Panc1 (cell line): ENCODE data around the gene SMIM5. TPM values are rescaled to one million over a fixed set of nuclear protein-coding genes. Genes with fewer than 3 reads are reported as not detected.

Experiments
- ATAC-seq: fragments of 200-7000 bp; cut with Tn5 transposase; 2 replicates; pipeline ENCODE4 v1.9.1; 2020; ENCODE audit warnings: mild to moderate bottlenecking, moderate library complexity
- BruUV-seq: library from RNA; stranded (reverse); fragments of 400-500 nt; replicated peaks from 2 replicates; lab custom pipeline; 2021; lab: Mats Ljungman, UMichigan
- CTCF ChIA-PET: fragments of 300-600 bp; sonication (Branson Sonifier 250); formaldehyde crosslinking; loops from one replicate; lab custom pipeline; 2022; ENCODE audit warnings: antibody characterized with exemption; lab: Charles Lee
- POLR2A ChIA-PET: fragments of 300-600 bp; sonication (Branson Sonifier 250); formaldehyde crosslinking; loops from one replicate; lab custom pipeline; 2022; ENCODE audit warnings: antibody characterized with exemption; lab: Charles Lee
- DNase-seq: peaks from one replicate; pipeline ENCODE4 v3.0.0-alpha.2; 2010; ENCODE audit warnings: low read depth, low spot score
- H3K27ac ChIP-seq: 2 replicates; pipeline ENCODE4 v1.5.1; 2011; ENCODE audit warnings: mild to moderate bottlenecking, low read length, inconsistent platforms
- H3K27me3 ChIP-seq: fragments of 200-500 bp; sonication (Bioruptor generic); 2 replicates; pipeline ENCODE4 v1.6.0; 2014; ENCODE audit warnings: low read length, inconsistent platforms; ENCODE audit not compliant: control insufficient read depth, insufficient read depth
- H3K36me3 ChIP-seq: fragments of 200-500 bp; sonication (Bioruptor generic); 2 replicates; pipeline ENCODE4 v1.5.1; 2014; ENCODE audit warnings: inconsistent platforms, mild to moderate bottlenecking, low read length, moderate library complexity; ENCODE audit not compliant: control insufficient read depth, insufficient read depth
- H3K4me1 ChIP-seq: 2 replicates; pipeline ENCODE4 v1.5.1; 2011; ENCODE audit warnings: inconsistent platforms, mild to moderate bottlenecking, low read length, moderate library complexity; ENCODE audit not compliant: control insufficient read depth, insufficient read depth
- H3K4me3 ChIP-seq, 2 experiments: 2 replicates each; pipeline ENCODE4 v1.5.1; 2011 to 2012; ENCODE audit warnings: low read depth in 2 of 2, low read length in 2 of 2, mild to moderate bottlenecking in 2 of 2, inconsistent platforms in 1 of 2, moderate library complexity in 1 of 2
- H3K9me3 ChIP-seq: fragments of 200-500 bp; sonication (Bioruptor generic); 2 replicates; pipeline ENCODE4 v1.5.1; 2014; ENCODE audit warnings: low read depth, mild to moderate bottlenecking, inconsistent platforms, low read length, moderate library complexity; ENCODE audit not compliant: control insufficient read depth, insufficient read depth
- CTCF ChIP-seq: fragments of 450-650 bp; IDR thresholded peaks from 2 replicates; pipeline ENCODE4 v1.5.1; 2017; ENCODE audit warnings: mild to moderate bottlenecking
- POLR2AphosphoS5 ChIP-seq: IDR thresholded peaks from 2 replicates; pipeline ENCODE4 v1.6.1; 2012; ENCODE audit warnings: mild to moderate bottlenecking, low read depth, low read length, moderate library complexity
- REST ChIP-seq, 2 experiments: IDR thresholded peaks; 2 replicates each; pipeline ENCODE4 v1.6.1; 2011 to 2012; ENCODE audit warnings: low read depth in 2 of 2, control low read depth in 1 of 2, low read length in 1 of 2, mild to moderate bottlenecking in 1 of 2, moderate library complexity in 1 of 2; ENCODE audit not compliant: insufficient read depth in 1 of 2
- SIN3A ChIP-seq: IDR thresholded peaks from 2 replicates; pipeline ENCODE4 v1.6.1; 2012; ENCODE audit warnings: low read depth, mild to moderate bottlenecking, low read length, moderate library complexity, borderline replicate concordance; ENCODE audit not compliant: insufficient read depth
- TCF7L2 ChIP-seq: IDR thresholded peaks from 2 replicates; pipeline ENCODE4 v1.6.1; 2011; ENCODE audit warnings: mild to moderate bottlenecking, low read depth, low read length, inconsistent platforms
- in situ Hi-C: cut with HindIII; loops from 2 replicates; pipeline ENCODE4 v1.10.0; 2016; ENCODE audit warnings: low sequenced_read_pairs, low pct_unique_long_range_greater_than_20kb
- intact Hi-C: fragments of 100-400 bp; cut with micrococcal nuclease; formaldehyde crosslinking; loops from one replicate; pipeline ENCODE4 v1.10.0; 2022; ENCODE audit not compliant: unreplicated experiment
- total RNA-seq: library from RNA; stranded (reverse); gene quantifications from one replicate; pipeline ENCODE4 v1.2.1, GENCODE V29; 2021; ENCODE audit not compliant: unreplicated experiment

SMIM5 gene
- total RNA-seq, 1 experiment from 2014 or later: 0.10 TPM

DNA sequence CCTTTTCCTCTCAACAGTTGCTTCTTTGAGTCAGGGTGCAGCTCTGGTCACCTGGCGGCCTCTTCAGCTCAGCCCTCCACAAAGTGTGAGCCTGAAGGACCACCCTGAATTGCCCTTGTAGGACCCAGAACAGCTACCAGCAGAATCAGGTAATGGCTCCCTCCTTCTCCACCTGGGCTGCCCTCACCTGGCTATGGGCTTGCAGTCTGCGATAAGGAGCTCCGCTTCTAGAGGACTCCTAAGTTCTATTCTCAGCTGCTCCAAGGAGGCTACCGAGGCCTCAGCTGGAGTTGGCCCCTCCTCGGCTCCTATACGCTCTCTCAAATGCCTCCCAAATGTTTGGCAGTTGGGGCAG lies 13.4 kb downstream of the SMIM5 start:
- Histone ChIP-seq H3K4me1 (peaks cover 5% of the 10 kb centered on the region), H3K27ac (no peak overlapping the region), H3K36me3 (no peaks in the 10 kb centered on the region), H3K27me3 (no peaks in the 10 kb centered on the region), H3K4me3 (no peak overlapping the region), H3K9me3 (no peaks in the 10 kb centered on the region)
- POLR2A ChIA-PET: no interaction called here
- intact Hi-C loops: no loop called here
- no peak for DNase-seq
- in situ Hi-C loops: no loop called here
- no peak for TF ChIP-seq SIN3A
- no peak for TF ChIP-seq CTCF
- TF ChIP-seq TCF7L2: no peak
- no peak for TF ChIP-seq POLR2AphosphoS5
- TF ChIP-seq REST (IDR thresholded peaks at IDR 0.05; ENCODE audit: insufficient read depth in 1 of 2, low read depth in 2 of 2, low read length in 1 of 2): no peak
- no TSS peak for BruUV-seq
- CTCF ChIA-PET: interaction anchor here (2.6 kb wide), 1 partner anchor 13 kb away, joined by 15 read pairs; the partner anchor contains the start of gene SMIM5
- no peak for ATAC-seq

GRCh38 chr17:75647061-75647460 lies 13.8 kb downstream of the SMIM5 start:
- ATAC-seq: no peak

GRCh38 chr17:75647921-75648320 lies 14.7 kb downstream of the SMIM5 start:
- CTCF ChIA-PET: no interaction called here
- BruUV-seq: no TSS peak

More at GRCh38 chr17:75647061-75647460, 13.8 kb downstream of the SMIM5 start:
- no peak for DNase-seq
- ChIA-PET POLR2A (no interaction called here), CTCF (interaction anchor here (2.6 kb wide), 1 partner anchor 14 kb away, joined by 15 read pairs; the partner anchor contains the start of gene SMIM5)
- H3K27ac ChIP-seq: no peak overlapping the region
- no TSS peak for BruUV-seq
- H3K27me3 ChIP-seq: no peaks in the 10 kb centered on the region
- no peaks in the 10 kb centered on the region for H3K9me3 ChIP-seq
- peaks cover 5% of the 10 kb centered on the region for H3K4me1 ChIP-seq
- intact Hi-C loops: no loop called here
- H3K4me3 ChIP-seq: no peak overlapping the region
- no peak for TF ChIP-seq SIN3A
- in situ Hi-C loops: no loop called here
- H3K36me3 ChIP-seq: no peaks in the 10 kb centered on the region

More at GRCh38 chr17:75647921-75648320, 14.7 kb downstream of the SMIM5 start:
- ATAC-seq (no peak), DNase-seq (no peak)
- TF ChIP-seq SIN3A: no peak
- TF ChIP-seq REST (IDR thresholded peaks at IDR 0.05; ENCODE audit: insufficient read depth in 1 of 2, low read depth in 2 of 2, low read length in 1 of 2): no peak
- TF ChIP-seq POLR2AphosphoS5: no peak
- TF ChIP-seq TCF7L2: no peak
- no peak for TF ChIP-seq CTCF
- in situ Hi-C loops (no loop called here), intact Hi-C loops (no loop called here)
- peaks cover 5% of the 10 kb centered on the region for H3K4me1 ChIP-seq
- H3K4me3 ChIP-seq: no peak overlapping the region
- no peak overlapping the region for H3K27ac ChIP-seq
- no peaks in the 10 kb centered on the region for H3K27me3 ChIP-seq
- POLR2A ChIA-PET: no interaction called here
- no peaks in the 10 kb centered on the region for H3K36me3 ChIP-seq
- no peaks in the 10 kb centered on the region for H3K9me3 ChIP-seq
